ENCODE results near the gene YARS1.

- TF ChIP-seq POLR2A (IDR thresholded peaks at IDR 0.05; ENCODE audit: low read length) (no peak), GATA1 (IDR thresholded peaks at IDR 0.05; ENCODE audit: low read depth, low read length) (no peak)
These were observed 74.2 kb downstream of the YARS1 start for GRCh38 chr1:32742956-32743355.
